Lung (tissue), 12 donors: ENCODE measurements around the gene PLEKHA3. TPM values are rescaled to one million over a fixed set of nuclear protein-coding genes. Genes with fewer than 3 reads are reported as not detected.

Source experiments
- ATAC-seq: fragments of 200-7000 bp; cut with Tn5 transposase; one replicate; pipeline ENCODE4 v1.9.1; 2020; ENCODE audit warnings: moderate number of reproducible peaks; ENCODE audit not compliant: insufficient read depth, low FRiP score
- DNase-seq, 3 donors: peaks; one replicate each; pipeline ENCODE4 v3.0.0-alpha.2; 2013 to 2017
- H3K27ac ChIP-seq, 2 donors: one replicate each; pipeline ENCODE4 v1.5.1; 2013; ENCODE audit warnings: mild to moderate bottlenecking in 2 of 2, moderate library complexity in 2 of 2, control low read depth in 1 of 2, inconsistent platforms in 1 of 2, low read depth in 1 of 2, low read length in 1 of 2
- H3K27me3 ChIP-seq, 3 donors: one replicate each; pipeline ENCODE4 v1.5.1; 2013; ENCODE audit warnings: low read length in 2 of 3; ENCODE audit not compliant: control insufficient read depth in 3 of 3, insufficient read depth in 3 of 3
- H3K36me3 ChIP-seq, 4 donors: one replicate each; pipeline ENCODE4 v1.5.1; 2013; ENCODE audit warnings: low read length in 4 of 4, mild to moderate bottlenecking in 1 of 4, moderate library complexity in 1 of 4; ENCODE audit not compliant: control insufficient read depth in 4 of 4, insufficient read depth in 4 of 4
- H3K4me1 ChIP-seq, 5 donors: one replicate each; pipeline ENCODE4 v1.5.1; 2013; ENCODE audit warnings: low read length in 5 of 5, mild to moderate bottlenecking in 2 of 5, moderate library complexity in 1 of 5; ENCODE audit not compliant: control insufficient read depth in 5 of 5, insufficient read depth in 5 of 5
- H3K4me3 ChIP-seq: one replicate; pipeline ENCODE4 v1.5.1; 2013; ENCODE audit warnings: mild to moderate bottlenecking, control low read depth, moderate library complexity
- H3K9ac ChIP-seq, 2 donors: one replicate each; pipeline ENCODE4 v1.5.1; 2013; ENCODE audit warnings: low read length in 2 of 2, control low read depth in 1 of 2; ENCODE audit not compliant: insufficient read depth in 1 of 2
- H3K9me3 ChIP-seq, 4 donors: one replicate each; pipeline ENCODE4 v1.5.1; 2013; ENCODE audit warnings: low read length in 3 of 4, mild to moderate bottlenecking in 1 of 4, moderate library complexity in 1 of 4; ENCODE audit not compliant: control insufficient read depth in 4 of 4, insufficient read depth in 3 of 4
- WGBS, 2 donors: extraction: QIAGEN DNeasy Blood & Tissue Kit; methylation state at CpG; one replicate each; pipeline ENCODE4 v1.1.7; 2013; 5-methylcytosine and 5-hydroxymethylcytosine counted together
- polyA plus RNA-seq, 2 donors: library from polyadenylated mRNA; stranded (reverse); fragments of 200-250 nt; gene quantifications; one replicate each; pipeline ENCODE4 v1.2.1, GENCODE V29; 2013
- total RNA-seq, 2 donors: library from RNA; depleted of rRNA in 1 of 2; stranded (reverse); fragments of >200 nt in 1 of 2; gene quantifications; one replicate each; pipeline ENCODE4 v1.2.1, GENCODE V29; 2014 to 2021
- TF ChIP-seq, protein P1 (sequence below): IDR thresholded peaks from 2 replicates; pipeline ENCODE4 v1.5.1; 2012; ENCODE audit warnings: mild to moderate bottlenecking; ENCODE audit errors: control extremely low read depth, extremely low read depth
- donor health status: control.
- donor health status: control.
- donor health status: Bipolar disorder and iron deficiency.
- donor health status: healthy.
- donor health status: DM: yes; HTN: yes; CAD: no.

PLEKHA3 gene
- total and polyA plus RNA-seq, 4 donors, result 2.8 to 23.7 (median 12.3) TPM

- 71 to 87% methylated on average over 1 of the region's 1 CpG for WGBS, 2 donors
- Histone ChIP-seq H3K27me3 (no peaks in the 10 kb centered on the region), H3K36me3 (peaks cover 2 to 31% (median 14%) of the 10 kb centered on the region in 4 donors), H3K9ac (no peak overlapping the region), H3K9me3 (no peaks in the 10 kb centered on the region), H3K4me3 (no peak overlapping the region), H3K4me1 (no peaks in the 10 kb centered on the region), H3K27ac (no peak overlapping the region)
- ATAC-seq, result no peak
- TF ChIP-seq, protein P1, sequence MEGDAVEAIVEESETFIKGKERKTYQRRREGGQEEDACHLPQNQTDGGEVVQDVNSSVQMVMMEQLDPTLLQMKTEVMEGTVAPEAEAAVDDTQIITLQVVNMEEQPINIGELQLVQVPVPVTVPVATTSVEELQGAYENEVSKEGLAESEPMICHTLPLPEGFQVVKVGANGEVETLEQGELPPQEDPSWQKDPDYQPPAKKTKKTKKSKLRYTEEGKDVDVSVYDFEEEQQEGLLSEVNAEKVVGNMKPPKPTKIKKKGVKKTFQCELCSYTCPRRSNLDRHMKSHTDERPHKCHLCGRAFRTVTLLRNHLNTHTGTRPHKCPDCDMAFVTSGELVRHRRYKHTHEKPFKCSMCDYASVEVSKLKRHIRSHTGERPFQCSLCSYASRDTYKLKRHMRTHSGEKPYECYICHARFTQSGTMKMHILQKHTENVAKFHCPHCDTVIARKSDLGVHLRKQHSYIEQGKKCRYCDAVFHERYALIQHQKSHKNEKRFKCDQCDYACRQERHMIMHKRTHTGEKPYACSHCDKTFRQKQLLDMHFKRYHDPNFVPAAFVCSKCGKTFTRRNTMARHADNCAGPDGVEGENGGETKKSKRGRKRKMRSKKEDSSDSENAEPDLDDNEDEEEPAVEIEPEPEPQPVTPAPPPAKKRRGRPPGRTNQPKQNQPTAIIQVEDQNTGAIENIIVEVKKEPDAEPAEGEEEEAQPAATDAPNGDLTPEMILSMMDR, result no peak
- DNase-seq, result no peak
Measured at GRCh38 chr2:178506101-178506500, 25.8 kb downstream of the PLEKHA3 start.

- DNase-seq (no peak), ATAC-seq (no peak)
- no peak overlapping the region for H3K27ac ChIP-seq
- H3K27me3 ChIP-seq, result no peaks in the 10 kb centered on the region
- 94% methylated on average over 2 of the region's 2 CpGs for WGBS, 2 donors
- peaks cover 5 to 27% (median 11%) of the 10 kb centered on the region in 4 donors for H3K36me3 ChIP-seq
- H3K4me1 ChIP-seq, result no peaks in the 10 kb centered on the region
- H3K4me3 ChIP-seq, result no peak overlapping the region
- H3K9me3 ChIP-seq, result no peaks in the 10 kb centered on the region
- TF ChIP-seq, protein P1, result no peak
- no peak overlapping the region for H3K9ac ChIP-seq
Measured at GRCh38 chr2:178506524-178506923, 26.3 kb downstream of the PLEKHA3 start.

GRCh38 chr2:178506949-178507348 is 26.7 kb downstream of the PLEKHA3 start:
- ATAC-seq, result no peak
- Histone ChIP-seq H3K27me3 (no peaks in the 10 kb centered on the region), H3K4me1 (no peaks in the 10 kb centered on the region), H3K4me3 (no peak overlapping the region), H3K36me3 (peaks cover 6 to 26% (median 8%) of the 10 kb centered on the region in 4 donors), H3K9me3 (no peaks in the 10 kb centered on the region), H3K9ac (no peak overlapping the region), H3K27ac (no peak overlapping the region)
- 75 to 100% methylated on average over 1 of the region's 1 CpG for WGBS, 2 donors
- TF ChIP-seq, protein P1, result no peak
- DNase-seq, result no peak

DNA sequence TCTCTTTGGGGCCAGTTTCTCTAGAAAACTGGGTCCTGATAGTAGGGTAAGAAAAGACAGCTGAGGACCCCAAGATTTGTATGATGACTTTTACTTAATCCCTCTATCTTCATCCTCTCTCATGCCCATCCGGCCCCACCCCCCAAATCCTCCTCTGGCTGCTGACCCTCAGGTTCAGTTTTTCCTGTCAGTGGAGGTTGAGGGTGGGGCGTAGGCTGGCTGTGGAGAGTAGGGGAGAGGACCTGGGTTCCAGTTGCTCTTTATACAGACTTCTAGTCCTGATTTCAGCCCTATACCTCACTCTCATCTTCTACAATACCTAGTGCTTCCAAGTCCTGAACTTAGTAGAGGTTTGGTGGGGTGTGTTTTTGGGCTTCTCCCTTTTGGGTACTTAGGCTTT is 28.4 kb downstream of the PLEKHA3 start:
- WGBS, 2 donors, result 97% methylated on average over 2 of the region's 2 CpGs
- no peak for DNase-seq
- TF ChIP-seq, protein P1, result no peak
- no peaks in the 10 kb centered on the region for H3K27me3 ChIP-seq
- no peaks in the 10 kb centered on the region for H3K9me3 ChIP-seq
- no peaks in the 10 kb centered on the region for H3K4me1 ChIP-seq
- H3K36me3 ChIP-seq, result peaks cover 0 to 16% (median 6%) of the 10 kb centered on the region in 4 donors
- H3K9ac ChIP-seq, result no peak overlapping the region
- H3K4me3 ChIP-seq, result no peak overlapping the region
- H3K27ac ChIP-seq, result no peak overlapping the region
- ATAC-seq, result no peak
